GM19452 (cell line): ENCODE results near the gene ARHGAP21.

Experiments
- ATAC-seq: cut with Tn5 transposase; IDR thresholded peaks from one replicate; pipeline ENCODE4 v1.9.1; 2021; ENCODE audit not compliant: unreplicated experiment

The ARHGAP21 gene

DNA sequence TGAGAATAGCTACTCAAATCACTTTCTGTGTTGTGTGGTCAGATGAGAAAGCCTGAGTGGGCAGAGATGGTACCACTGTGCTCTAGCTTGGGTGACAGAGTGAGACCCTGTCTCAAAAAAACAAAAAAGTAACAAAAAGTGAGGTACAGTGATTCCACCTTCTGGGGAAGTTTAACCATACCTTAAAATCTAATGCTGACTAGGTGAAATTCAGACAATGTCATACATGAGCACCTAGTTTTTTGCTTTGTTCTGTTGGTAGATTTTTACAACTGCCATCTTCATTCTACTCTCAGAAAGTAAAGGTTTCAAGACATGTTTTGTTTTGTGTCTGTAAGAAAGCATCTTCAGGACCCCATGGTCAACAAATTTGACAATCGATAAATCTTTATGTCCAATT is 144.2 kb downstream of the ARHGAP21 start:
- no peak for ATAC-seq

DNA sequence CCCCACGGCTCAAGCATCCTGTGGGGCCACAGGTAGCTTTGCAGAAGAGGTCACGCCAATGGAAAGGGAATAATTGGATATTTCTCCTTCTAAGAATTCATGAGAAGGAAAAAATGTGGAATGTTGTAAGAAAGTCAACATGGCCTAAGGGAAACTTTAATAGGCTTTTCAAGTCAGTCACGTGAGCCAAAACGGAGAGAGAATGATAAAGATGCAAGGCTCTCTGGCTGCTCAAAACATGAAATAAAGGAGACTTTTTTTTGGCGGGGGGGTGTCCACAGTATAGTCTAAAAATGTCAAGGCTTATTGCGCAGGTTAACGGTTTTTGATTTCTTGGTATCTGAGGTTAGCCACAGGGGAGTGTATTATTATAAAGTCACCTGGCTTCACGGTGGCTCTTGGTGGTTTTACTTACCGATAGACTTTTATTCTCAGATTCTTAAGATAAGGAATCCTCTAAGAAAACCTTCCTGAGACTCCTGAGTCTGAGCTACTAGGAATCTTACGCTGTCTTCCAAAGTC is 148.1 kb downstream of the ARHGAP21 start:
- ATAC-seq: no peak

GRCh38 chr10:24574578-24575155 is 149.0 kb downstream of the ARHGAP21 start:
- ATAC-seq: no peak

DNA sequence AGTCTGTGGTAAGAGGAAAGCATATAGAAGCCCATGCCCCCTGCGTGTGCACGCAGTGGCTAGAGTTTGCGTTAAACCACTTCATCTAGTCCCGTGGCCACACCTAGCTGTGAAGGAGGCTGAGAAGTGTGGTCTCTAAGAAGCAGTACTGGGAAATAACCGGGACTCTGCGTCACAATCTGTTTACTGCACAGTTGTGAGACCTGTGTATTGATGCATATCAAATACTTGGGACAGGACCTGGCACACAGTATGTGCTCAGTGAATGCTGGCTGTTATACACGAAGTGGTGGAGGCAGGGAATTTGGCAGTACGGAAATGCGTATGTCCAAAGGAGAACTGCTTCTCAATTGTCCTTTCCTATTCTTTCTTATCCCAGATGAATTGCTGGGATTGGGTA is 149.5 kb downstream of the ARHGAP21 start:
- ATAC-seq: no peak

GRCh38 chr10:24571870-24572450 is 151.7 kb downstream of the ARHGAP21 start:
- no peak for ATAC-seq

DNA sequence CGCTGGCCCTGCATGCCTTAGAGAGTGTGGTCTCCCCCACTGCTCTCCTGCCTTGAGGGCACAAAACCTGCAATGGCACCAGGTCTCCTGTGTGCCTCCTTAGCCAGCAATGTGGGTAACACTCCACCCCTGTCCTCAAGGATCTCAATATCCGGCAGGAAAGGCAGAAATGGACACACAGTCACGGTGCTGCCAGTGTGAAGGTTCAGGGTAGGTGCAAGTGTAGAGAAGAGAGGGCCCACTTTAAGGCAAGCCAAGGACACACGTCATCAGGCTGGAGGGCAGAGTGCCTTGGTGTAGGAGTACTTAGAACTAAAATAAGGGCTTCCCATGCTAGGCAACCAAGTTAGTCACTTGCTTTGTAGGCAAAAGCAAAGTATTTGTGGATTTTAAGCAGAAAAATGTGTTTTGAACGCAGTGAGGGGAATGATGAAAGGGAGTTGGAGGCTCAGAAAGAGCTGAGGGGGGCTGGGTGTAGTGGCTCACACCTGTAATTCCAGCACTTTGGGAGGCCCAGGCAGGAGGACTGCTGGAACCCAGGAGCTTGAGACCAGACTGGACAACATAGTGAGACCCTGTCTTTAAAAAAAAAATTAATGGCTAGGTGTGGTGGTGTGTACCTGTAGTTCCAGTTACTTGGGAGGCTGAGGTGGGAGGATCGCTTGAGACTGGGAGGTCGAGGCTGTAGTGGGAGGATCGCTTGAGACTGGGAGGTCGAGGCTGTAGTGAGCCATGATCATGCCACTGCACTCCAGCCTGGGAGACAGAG is 152.8 kb downstream of the ARHGAP21 start:
- no peak for ATAC-seq

DNA sequence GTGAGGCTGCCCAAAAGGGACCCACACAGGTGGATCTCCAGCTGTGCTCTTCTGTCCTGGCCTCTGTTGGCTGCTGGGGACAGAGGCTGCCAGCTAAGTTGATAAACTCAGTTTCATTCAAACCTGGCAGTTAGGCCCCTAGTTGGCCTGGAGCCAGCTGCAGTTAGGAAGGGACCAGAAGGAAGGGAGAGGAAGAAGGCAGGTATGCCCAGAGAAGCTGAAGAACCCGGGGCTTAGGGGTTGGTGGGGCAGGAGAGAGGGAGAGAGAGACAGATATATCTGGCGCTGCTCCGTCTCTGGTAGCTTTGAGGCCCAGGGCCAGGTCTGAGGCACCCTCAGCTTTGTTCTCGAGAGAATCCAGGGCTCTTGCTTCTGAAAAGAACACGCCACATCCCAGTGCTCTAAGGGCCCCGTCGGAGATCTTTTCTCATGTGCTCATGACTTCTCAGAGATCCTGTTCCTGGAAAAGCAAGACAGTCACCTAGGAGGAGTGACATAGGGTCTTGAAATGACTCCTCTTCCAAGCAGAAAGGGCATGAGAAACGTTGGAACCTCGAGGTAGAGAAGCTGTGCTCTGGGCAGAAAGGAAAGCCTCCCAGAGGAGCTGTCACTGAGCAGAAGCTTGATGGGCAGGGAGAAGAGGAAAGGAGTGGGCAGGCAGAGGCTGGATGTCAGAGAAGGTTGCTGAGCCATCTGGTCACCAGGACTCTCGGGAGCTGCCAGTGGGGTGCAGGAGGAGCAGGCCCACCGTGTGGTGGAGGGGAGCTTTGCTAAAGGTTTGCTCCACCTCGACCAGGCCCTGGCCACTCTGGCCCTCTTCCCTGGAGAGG is 153.6 kb downstream of the ARHGAP21 start:
- ATAC-seq: no peak

GRCh38 chr10:24569330-24569796 is 154.3 kb downstream of the ARHGAP21 start:
- no peak for ATAC-seq

GRCh38 chr10:24568042-24568441 is 155.6 kb downstream of the ARHGAP21 start:
- no peak for ATAC-seq

GRCh38 chr10:24561453-24561852 is 162.2 kb downstream of the ARHGAP21 start:
- no peak for ATAC-seq

DNA sequence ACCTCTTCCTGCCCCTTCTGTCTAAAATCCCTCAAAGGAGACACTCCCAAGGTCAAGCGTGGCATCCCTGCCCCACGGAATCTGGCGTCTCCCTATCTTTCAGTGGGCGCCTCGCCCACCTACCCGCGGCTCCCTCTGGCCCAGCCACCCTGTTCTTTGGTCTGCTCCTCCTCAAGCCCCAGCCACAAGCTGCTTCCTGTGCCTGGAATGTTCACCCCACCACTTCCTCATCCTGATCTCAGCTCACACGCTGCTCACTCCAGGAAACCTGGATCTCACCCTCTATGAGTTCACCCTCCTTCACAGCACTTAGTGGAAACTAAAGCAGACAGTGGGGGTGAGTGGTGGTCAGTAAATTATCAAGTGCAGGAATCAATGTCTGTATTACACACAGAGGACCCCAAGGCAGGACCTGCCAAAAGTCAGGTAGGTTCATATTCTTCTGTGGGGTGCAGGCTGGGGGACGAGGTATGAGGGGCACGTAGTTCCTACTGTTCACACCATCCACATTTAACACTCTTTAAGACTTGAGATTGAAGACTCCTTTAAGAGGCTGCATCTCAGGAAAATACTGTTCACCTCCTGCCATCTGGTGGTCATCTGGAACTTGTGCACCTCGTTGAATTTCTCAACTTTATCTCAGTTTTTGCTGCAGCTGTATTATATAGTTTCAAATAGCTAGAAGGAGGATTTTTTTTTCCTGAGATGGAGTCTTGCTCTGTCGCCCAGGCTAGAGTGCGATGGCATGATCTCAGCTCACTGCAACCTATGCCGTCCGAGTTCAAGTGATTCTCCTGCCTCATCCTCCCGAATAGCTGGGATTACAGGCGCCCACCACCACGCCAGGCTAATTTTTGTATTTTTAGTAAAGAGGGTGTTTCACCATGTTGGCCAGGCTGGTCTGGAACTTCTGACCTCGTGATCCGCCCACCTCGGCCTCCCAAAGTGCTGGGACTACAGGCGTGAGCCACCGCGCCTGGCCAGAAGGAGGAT is 166.6 kb downstream of the ARHGAP21 start:
- no peak for ATAC-seq

GRCh38 chr10:24556126-24556749 is 167.4 kb downstream of the ARHGAP21 start:
- no peak for ATAC-seq

GRCh38 chr10:24554036-24554435 is 169.7 kb downstream of the ARHGAP21 start:
- ATAC-seq: no peak

GRCh38 chr10:24553051-24553612 is 170.6 kb downstream of the ARHGAP21 start:
- ATAC-seq: no peak

DNA sequence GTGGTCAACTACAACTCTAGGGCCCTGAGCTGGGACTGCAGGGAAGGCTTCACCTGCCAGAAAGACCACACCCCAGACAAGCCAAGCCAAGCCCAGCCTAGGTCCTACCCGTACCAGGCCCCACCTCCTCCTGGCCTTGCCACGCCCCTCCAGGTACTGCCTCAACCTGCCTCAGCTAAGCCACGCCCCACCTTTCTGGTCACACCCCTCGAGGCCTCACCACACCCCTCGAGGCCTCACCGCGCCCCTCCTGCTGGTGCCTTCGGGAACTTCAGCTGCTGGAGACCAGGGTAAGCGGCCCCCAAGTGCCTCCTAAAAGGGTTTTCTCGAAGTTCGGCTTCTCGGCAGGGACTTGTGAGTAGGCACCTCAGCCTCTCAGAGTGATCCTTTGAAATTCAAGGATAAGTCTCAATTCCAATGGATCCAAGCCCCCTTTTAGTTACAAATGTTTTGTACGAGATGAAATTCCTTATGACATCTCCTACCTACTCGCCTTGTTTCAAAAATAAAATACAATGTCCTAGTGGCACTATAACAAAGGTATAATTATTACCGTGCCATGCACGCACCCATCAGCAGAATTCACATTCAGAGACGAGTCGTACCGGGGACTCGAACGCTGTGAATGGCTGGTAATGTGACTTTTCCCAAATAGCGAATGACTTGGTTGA is 171.2 kb downstream of the ARHGAP21 start:
- no peak for ATAC-seq

DNA sequence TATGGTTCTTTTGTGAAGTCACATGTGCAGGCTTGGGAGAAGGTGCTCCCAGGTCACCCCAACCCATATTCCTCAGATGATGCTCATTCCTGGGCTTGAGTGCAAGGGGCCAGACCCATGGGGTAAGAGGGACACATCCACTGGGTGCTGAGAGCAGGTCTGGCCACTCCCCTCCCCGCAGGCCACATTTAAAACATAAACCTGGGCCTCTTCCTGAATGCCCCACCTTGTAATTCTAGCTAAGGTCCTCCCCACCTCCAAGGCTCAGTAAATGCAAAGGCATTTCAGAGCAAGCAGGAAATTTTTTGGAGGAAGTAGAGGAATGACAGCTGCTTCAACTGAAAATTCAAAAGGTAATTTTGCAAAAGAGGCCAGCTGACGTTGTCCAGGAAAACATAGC is 172.5 kb downstream of the ARHGAP21 start:
- ATAC-seq: no peak

- no peak for ATAC-seq
Measured at GRCh38 chr10:24550680-24551079, 173.0 kb downstream of the ARHGAP21 start.

- ATAC-seq: no peak
Measured at GRCh38 chr10:24545585-24545984, 178.1 kb downstream of the ARHGAP21 start.

DNA sequence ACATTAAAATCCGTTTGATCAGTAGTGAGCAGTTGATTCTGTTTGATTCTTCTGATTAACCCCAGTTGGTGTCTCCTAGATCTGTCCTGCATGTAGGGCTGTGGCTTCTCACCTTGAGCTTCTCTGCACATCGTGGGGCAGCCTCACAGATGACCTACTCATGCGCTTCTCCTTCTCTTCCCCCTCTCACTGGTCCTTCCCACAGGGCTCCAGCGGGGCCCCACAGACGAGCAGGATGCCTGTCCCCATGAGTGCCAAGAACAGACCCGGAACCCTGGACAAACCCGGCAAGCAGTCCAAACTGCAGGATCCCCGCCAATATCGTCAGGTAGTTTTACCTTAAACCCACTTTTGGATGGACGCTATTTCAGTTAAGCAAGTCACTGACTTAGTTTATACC is 178.9 kb downstream of the ARHGAP21 start:
- no peak for ATAC-seq
